SU-DHL-6 (cell line): ENCODE data around the gene MYH4.

Experiments used
- H2AFZ ChIP-seq: fragments of 200-600 bp; sonication (generic); 2 replicates; pipeline ENCODE4 v1.6.1; 2014; ENCODE audit warnings: low read depth, mild to moderate bottlenecking, moderate library complexity, mixed read lengths, antibody characterized with exemption, low read length; ENCODE audit not compliant: severe bottlenecking
- H3F3A ChIP-seq: fragments of 200-600 bp; shearing (Covaris generic); 2 replicates; pipeline ENCODE4 v1.6.0; 2016; ENCODE audit warnings: antibody characterized with exemption, mild to moderate bottlenecking; ENCODE audit not compliant: insufficient read depth
- H3K27ac ChIP-seq: fragments of 200-600 bp; sonication (generic); 2 replicates; pipeline ENCODE4 v1.5.1; 2016; ENCODE audit warnings: low read depth, mild to moderate bottlenecking, low read length, moderate library complexity, mixed read lengths
- H3K27me3 ChIP-seq: fragments of 200-600 bp; sonication (generic), shearing (Covaris generic); 2 replicates; pipeline ENCODE4 v1.6.0; 2014; ENCODE audit warnings: mild to moderate bottlenecking, low read length
- H3K36me3 ChIP-seq: fragments of 200-600 bp; sonication (generic); 2 replicates; pipeline ENCODE4 v1.6.1; 2014; ENCODE audit warnings: mild to moderate bottlenecking, low read length, mixed read lengths
- H3K4me2 ChIP-seq: fragments of 300-600, 200-600 bp; shearing (Covaris generic), sonication (generic); 2 replicates; pipeline ENCODE4 v1.6.0; 2014; ENCODE audit warnings: low read length, low read depth, mild to moderate bottlenecking; ENCODE audit not compliant: poor library complexity, severe bottlenecking
- H3K4me3 ChIP-seq: fragments of 200-600 bp; sonication (generic); 2 replicates; pipeline ENCODE4 v1.5.1; 2014; ENCODE audit warnings: antibody characterized with exemption, low read length, mild to moderate bottlenecking, mixed read lengths; ENCODE audit not compliant: insufficient read depth, poor library complexity, severe bottlenecking
- H3K79me2 ChIP-seq: fragments of 200-600 bp; sonication (generic); 2 replicates; pipeline ENCODE4 v1.6.1; 2014; ENCODE audit warnings: mild to moderate bottlenecking, low read length, moderate library complexity; ENCODE audit not compliant: insufficient read depth
- H3K9ac ChIP-seq: fragments of 200-600 bp; sonication (generic); 2 replicates; pipeline ENCODE4 v1.7.0; 2014; ENCODE audit warnings: mild to moderate bottlenecking, low read length
- H3K9me2 ChIP-seq: fragments of 200-600 bp; sonication (generic); replicated peaks from 2 replicates; pipeline ENCODE4 v1.6.1; 2014; ENCODE audit warnings: low read length; ENCODE audit not compliant: insufficient read depth
- H3K9me3 ChIP-seq: fragments of 200-600 bp; sonication (generic); 2 replicates; pipeline ENCODE4 v1.6.1; 2014; ENCODE audit warnings: low read length, mixed read lengths; ENCODE audit not compliant: insufficient read depth
- H4K20me1 ChIP-seq: fragments of 200-600 bp; sonication (generic); 2 replicates; pipeline ENCODE4 v1.6.1; 2014; ENCODE audit warnings: low read depth, mild to moderate bottlenecking, antibody characterized with exemption, low read length, moderate library complexity, mixed read lengths
- EZH2phosphoT487 ChIP-seq: fragments of 200-600 bp; sonication (generic), shearing (Covaris generic); conservative IDR thresholded peaks from 2 replicates; pipeline ENCODE4 v1.6.1; 2018; ENCODE audit warnings: mild to moderate bottlenecking, antibody characterized with exemption, low read length, moderate library complexity, mixed read lengths
- TF ChIP-seq, protein P1 (sequence below): fragments of 200-600 bp; sonication (generic); IDR thresholded peaks from one replicate; pipeline ENCODE4 v1.5.1; 2017; ENCODE audit warnings: antibody characterized with exemption, mild to moderate bottlenecking, low read length, moderate library complexity; ENCODE audit not compliant: insufficient read depth, poor library complexity, severe bottlenecking

The MYH4 gene

GRCh38 chr17:10477701-10478100 lies 8.3 kb upstream of the MYH4 start:
- H3K27me3 ChIP-seq, result no peaks in the 10 kb centered on the region
- no peak overlapping the region for H3K9ac ChIP-seq
- peaks cover 3% of the 10 kb centered on the region; the same call in 1 of the 2 replicates for H3K9me3 ChIP-seq
- no peaks in the 10 kb centered on the region for H3K36me3 ChIP-seq
- H3K9me2 ChIP-seq, result no peaks in the 10 kb centered on the region
- no peak overlapping the region for H3K27ac ChIP-seq
- no peak overlapping the region for H3K4me2 ChIP-seq
- H4K20me1 ChIP-seq, result no peaks in the 10 kb centered on the region
- H3F3A ChIP-seq, result no peaks in the 10 kb centered on the region
- no peak overlapping the region for H3K4me3 ChIP-seq
- TF ChIP-seq, protein P1, sequence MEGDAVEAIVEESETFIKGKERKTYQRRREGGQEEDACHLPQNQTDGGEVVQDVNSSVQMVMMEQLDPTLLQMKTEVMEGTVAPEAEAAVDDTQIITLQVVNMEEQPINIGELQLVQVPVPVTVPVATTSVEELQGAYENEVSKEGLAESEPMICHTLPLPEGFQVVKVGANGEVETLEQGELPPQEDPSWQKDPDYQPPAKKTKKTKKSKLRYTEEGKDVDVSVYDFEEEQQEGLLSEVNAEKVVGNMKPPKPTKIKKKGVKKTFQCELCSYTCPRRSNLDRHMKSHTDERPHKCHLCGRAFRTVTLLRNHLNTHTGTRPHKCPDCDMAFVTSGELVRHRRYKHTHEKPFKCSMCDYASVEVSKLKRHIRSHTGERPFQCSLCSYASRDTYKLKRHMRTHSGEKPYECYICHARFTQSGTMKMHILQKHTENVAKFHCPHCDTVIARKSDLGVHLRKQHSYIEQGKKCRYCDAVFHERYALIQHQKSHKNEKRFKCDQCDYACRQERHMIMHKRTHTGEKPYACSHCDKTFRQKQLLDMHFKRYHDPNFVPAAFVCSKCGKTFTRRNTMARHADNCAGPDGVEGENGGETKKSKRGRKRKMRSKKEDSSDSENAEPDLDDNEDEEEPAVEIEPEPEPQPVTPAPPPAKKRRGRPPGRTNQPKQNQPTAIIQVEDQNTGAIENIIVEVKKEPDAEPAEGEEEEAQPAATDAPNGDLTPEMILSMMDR, result no peak
- no peak for TF ChIP-seq EZH2phosphoT487
- H2AFZ ChIP-seq, result no peak overlapping the region
- H3K79me2 ChIP-seq, result no peaks in the 10 kb centered on the region

DNA sequence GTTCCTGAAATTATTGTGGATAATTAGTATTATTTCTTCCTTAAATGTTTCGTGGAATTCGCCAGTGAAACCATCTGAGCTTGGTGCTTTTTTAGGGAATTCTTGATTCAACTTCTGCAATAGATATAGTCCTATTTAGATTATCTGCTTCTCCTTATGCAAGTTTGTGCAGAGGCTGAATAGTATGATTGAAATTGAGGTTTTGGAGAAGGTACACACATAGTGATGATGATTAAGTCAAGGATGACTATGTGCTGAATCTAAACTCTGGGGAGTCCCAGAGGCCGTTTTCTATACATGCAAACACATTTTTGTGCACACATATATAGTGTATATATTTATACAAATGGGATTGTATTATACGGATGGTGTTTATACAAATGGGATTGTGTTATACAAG lies 5.2 kb upstream of the MYH4 start:
- H3K79me2 ChIP-seq, result no peaks in the 10 kb centered on the region
- TF ChIP-seq, protein P1, result no peak
- TF ChIP-seq EZH2phosphoT487, result no peak
- no peak overlapping the region for H3K27ac ChIP-seq
- H3K27me3 ChIP-seq, result no peaks in the 10 kb centered on the region
- no peaks in the 10 kb centered on the region for H3K36me3 ChIP-seq
- H3K4me2 ChIP-seq, result no peak overlapping the region
- no peaks in the 10 kb centered on the region for H3K9me2 ChIP-seq
- H3F3A ChIP-seq, result no peaks in the 10 kb centered on the region
- H3K9ac ChIP-seq, result no peak overlapping the region
- no peaks in the 10 kb centered on the region for H4K20me1 ChIP-seq
- no peak overlapping the region for H2AFZ ChIP-seq
- no peak overlapping the region for H3K4me3 ChIP-seq
- no peaks in the 10 kb centered on the region for H3K9me3 ChIP-seq

GRCh38 chr17:10471858-10472257 lies 2.5 kb upstream of the MYH4 start:
- no peaks in the 10 kb centered on the region for H3K9me3 ChIP-seq
- H3K36me3 ChIP-seq, result no peaks in the 10 kb centered on the region
- TF ChIP-seq, protein P1, result no peak
- no peak for TF ChIP-seq EZH2phosphoT487
- no peaks in the 10 kb centered on the region for H3K79me2 ChIP-seq
- H2AFZ ChIP-seq, result no peak overlapping the region
- H3K27me3 ChIP-seq, result 0 out of 2 replicates have a peak, but pooled peaks cover 3% of the 10 kb centered on the region
- H3K4me2 ChIP-seq, result no peak overlapping the region
- no peak overlapping the region for H3K9ac ChIP-seq
- no peaks in the 10 kb centered on the region for H4K20me1 ChIP-seq
- no peaks in the 10 kb centered on the region for H3F3A ChIP-seq
- H3K4me3 ChIP-seq, result no peak overlapping the region
- no peaks in the 10 kb centered on the region for H3K9me2 ChIP-seq
- H3K27ac ChIP-seq, result no peak overlapping the region
